Kidney (tissue), 14 donors: ENCODE measurements around the gene HTT. TPM values are rescaled to one million over a fixed set of nuclear protein-coding genes. Genes with fewer than 3 reads are reported as not detected.

Experiments
- DNase-seq, 5 donors: peaks; one replicate each; pipeline ENCODE4 v3.0.0-alpha.2; 2013 to 2020
- FAIRE-seq: peaks from 2 replicates; lab custom pipeline; 2012; peaks lifted over from hg19 to GRCh38; lab: Jason Lieb, UNC
- H3K27ac ChIP-seq, 2 donors: one replicate each; pipeline ENCODE4 v1.7.0; 2013; ENCODE audit warnings: low read depth in 2 of 2, low read length in 2 of 2, inconsistent platforms in 1 of 2
- H3K27me3 ChIP-seq: one replicate; pipeline ENCODE4 v1.7.1; 2013; ENCODE audit warnings: low read length, inconsistent platforms; ENCODE audit not compliant: control insufficient read depth, insufficient read depth
- H3K36me3 ChIP-seq, 3 donors: one replicate each; pipeline versions ENCODE4 v1.7.0 to v1.7.1; 2013; ENCODE audit warnings: low read length in 3 of 3, control low read depth in 1 of 3, inconsistent platforms in 1 of 3; ENCODE audit not compliant: insufficient read depth in 3 of 3, control insufficient read depth in 2 of 3
- H3K4me1 ChIP-seq, 3 donors: one replicate each; pipeline versions ENCODE4 v1.7.0 to v1.7.1; 2013; ENCODE audit warnings: low read length in 3 of 3, inconsistent platforms in 1 of 3, low read depth in 1 of 3; ENCODE audit not compliant: control insufficient read depth in 2 of 3, insufficient read depth in 2 of 3
- H3K4me3 ChIP-seq, 3 donors: one replicate each; pipeline versions ENCODE4 v1.7.0 to v1.8.1; 2013; ENCODE audit warnings: low read length in 3 of 3, control low read depth in 1 of 3, inconsistent platforms in 1 of 3
- H3K9ac ChIP-seq, 3 donors: one replicate each; pipeline versions ENCODE4 v1.7.0 to v1.7.1; 2013; ENCODE audit warnings: low read length in 3 of 3, control low read depth in 1 of 3, inconsistent platforms in 1 of 3
- H3K9me3 ChIP-seq, 3 donors: one replicate each; pipeline versions ENCODE4 v1.7.0 to v1.7.1; 2013; ENCODE audit warnings: low read length in 3 of 3, control low read depth in 1 of 3, inconsistent platforms in 1 of 3; ENCODE audit not compliant: control insufficient read depth in 2 of 3, insufficient read depth in 1 of 3
- CTCF ChIP-seq: IDR thresholded peaks from 3 replicates; pipeline ENCODE4 v1.5.1; 2012; ENCODE audit warnings: mild to moderate bottlenecking, moderate library complexity, borderline replicate concordance; ENCODE audit not compliant: insufficient read depth; ENCODE audit errors: extremely low read depth
- intact Hi-C: fragments of 100-400 bp; cut with DNase I; formaldehyde crosslinking; loops from one replicate; pipeline ENCODE4 v1.11.1; 2022
- polyA plus RNA-seq: library from polyadenylated mRNA; stranded (reverse); fragments of 350-450 nt; fragmentation: Illumina TruSeq; extraction: RNeasy Lipid Tissue Mini Kit (QIAGEN cat#74804); gene quantifications from one replicate; pipeline ENCODE4 v1.2.3, GENCODE V29; 2014; ENCODE audit warnings: low read depth, low replicate concordance; ENCODE audit not compliant: insufficient read depth
- total RNA-seq: library from RNA; stranded (reverse); fragmentation: NEBNext Ultra II Directional; extraction: Animal tissue kit (Norgen Biotek cat#: 25700); gene quantifications from one replicate; pipeline ENCODE4 v1.2.1, GENCODE V29; 2021
- donor health status: control.
- donor health status: control.
- donor health status: control.
- donor health status: control.
- donor health status: control.
- donor health status: DM: yes; HTN: yes; CAD: no.
- donor health status: Normal renal cell carcinoma (clear cell type).

HTT gene
- total and polyA plus RNA-seq, 2 donors from 2014 or later, result 7.2 to 64.0 TPM

- FAIRE-seq (no peak), DNase-seq (peak in 2 of 5 donors; percentile 20 to 52)
- Histone ChIP-seq H3K27ac (no peak overlapping the region), H3K9ac (no peak overlapping the region), H3K36me3 (no peaks in the 10 kb centered on the region), H3K4me1 (no peaks in the 10 kb centered on the region), H3K27me3 (no peaks in the 10 kb centered on the region), H3K9me3 (no peaks in the 10 kb centered on the region), H3K4me3 (no peak overlapping the region)
- TF ChIP-seq CTCF, result no peak
- intact Hi-C loops, result no loop called here
Observed at GRCh38 chr4:3262208-3263052, 187.9 kb downstream of the HTT start.

- H3K27me3 ChIP-seq, result no peaks in the 10 kb centered on the region
- H3K36me3 ChIP-seq, result no peaks in the 10 kb centered on the region
- intact Hi-C loops, result no loop called here
- no peaks in the 10 kb centered on the region for H3K9me3 ChIP-seq
- no peak for TF ChIP-seq CTCF
- H3K4me3 ChIP-seq, result no peak overlapping the region
- peak in 1 of 5 donors; percentile 39 for DNase-seq
- H3K27ac ChIP-seq, result no peak overlapping the region
- H3K4me1 ChIP-seq, result no peaks in the 10 kb centered on the region
- no peak for FAIRE-seq
- H3K9ac ChIP-seq, result no peak overlapping the region
Observed at GRCh38 chr4:3263053-3263875, 188.8 kb downstream of the HTT start.

- Histone ChIP-seq H3K4me1 (no peaks in the 10 kb centered on the region), H3K27me3 (no peaks in the 10 kb centered on the region), H3K4me3 (no peak overlapping the region), H3K27ac (no peak overlapping the region), H3K9me3 (no peaks in the 10 kb centered on the region), H3K9ac (no peak overlapping the region), H3K36me3 (no peaks in the 10 kb centered on the region)
- no peak for FAIRE-seq
- no peak for TF ChIP-seq CTCF
- intact Hi-C loops, result no loop called here
- peak in 2 of 5 donors; percentile 18 to 19 for DNase-seq
Observed at GRCh38 chr4:3263876-3264193, 189.4 kb downstream of the HTT start.
